CD4-positive, alpha-beta T cell (primary cell): Measurements from ENCODE around the gene PUSL1. TPM values are rescaled to one million over a fixed set of nuclear protein-coding genes. Genes with fewer than 3 reads are reported as not detected.

ENCODE experiments used
- ATAC-seq: fragments of 200-7000 bp; cut with Tn5 transposase; one replicate; pipeline ENCODE4 v1.10.0; 2022; ENCODE audit warnings: mild to moderate bottlenecking; ENCODE audit not compliant: poor library complexity
- CTCF ChIA-PET: fragments of 350-600 bp; sonication (Branson Sonifier 250); formaldehyde crosslinking; loops from one replicate; lab custom pipeline; 2021; ENCODE audit warnings: antibody characterized with exemption, inconsistent platforms; lab: Charles Lee
- POLR2A ChIA-PET: fragments of 350-600 bp; sonication (Branson Sonifier 250); formaldehyde crosslinking; loops from one replicate; lab custom pipeline; 2021; ENCODE audit warnings: antibody characterized with exemption, inconsistent platforms; lab: Charles Lee
- DNase-seq, 14 experiments: peaks; one replicate each; pipeline ENCODE4 v3.0.0-alpha.2; 2013 to 2020; ENCODE audit warnings: mixed read lengths in 2 of 14
- H3K27ac ChIP-seq, 2 donors: one replicate each; pipeline versions ENCODE4 v1.5.1 to v1.7.0; 2013; ENCODE audit warnings: low read length in 2 of 2, low read depth in 1 of 2, mild to moderate bottlenecking in 1 of 2
- H3K27me3 ChIP-seq, 2 experiments: 1 replicate in 1 of 2; 2 replicates in 1 of 2; pipeline versions ENCODE4 v1.6.1 to v1.7.0; 2013; ENCODE audit warnings: low read length in 2 of 2, control low read depth in 1 of 2, mild to moderate bottlenecking in 1 of 2, moderate library complexity in 1 of 2; ENCODE audit not compliant: insufficient read depth in 2 of 2, control insufficient read depth in 1 of 2
- H3K36me3 ChIP-seq: one replicate; pipeline ENCODE4 v1.6.1; 2013; ENCODE audit warnings: low read length, control low read depth; ENCODE audit not compliant: insufficient read depth
- H3K4me1 ChIP-seq: one replicate; pipeline ENCODE4 v1.6.1; 2013; ENCODE audit warnings: low read length, control low read depth; ENCODE audit not compliant: insufficient read depth
- H3K4me3 ChIP-seq: one replicate; pipeline ENCODE4 v1.5.1; 2013; ENCODE audit warnings: mild to moderate bottlenecking, low read length, moderate library complexity
- H3K9me3 ChIP-seq, 2 experiments: 1 replicate in 1 of 2; 2 replicates in 1 of 2; pipeline versions ENCODE4 v1.6.1 to v1.7.0; 2013; ENCODE audit warnings: low read length in 2 of 2, mild to moderate bottlenecking in 2 of 2, control low read depth in 1 of 2, moderate library complexity in 1 of 2; ENCODE audit not compliant: control insufficient read depth in 1 of 2, insufficient read depth in 1 of 2
- H3K27ac Mint-ChIP-seq: one replicate; pipeline ENCODE4 v1.8.0; 2020; ENCODE audit warnings: mixed read lengths
- H3K27me3 Mint-ChIP-seq: one replicate; pipeline ENCODE4 v1.8.0; 2021; ENCODE audit warnings: mixed read lengths
- H3K36me3 Mint-ChIP-seq: one replicate; pipeline ENCODE4 v1.8.0; 2021; ENCODE audit warnings: low read depth, mixed read lengths
- H3K4me1 Mint-ChIP-seq: one replicate; pipeline ENCODE4 v1.8.0; 2021; ENCODE audit warnings: low read depth, mixed read lengths
- H3K4me3 Mint-ChIP-seq: one replicate; pipeline ENCODE4 v1.8.0; 2020; ENCODE audit warnings: mild to moderate bottlenecking, mixed read lengths
- H3K9me3 Mint-ChIP-seq: one replicate; pipeline ENCODE4 v1.8.0; 2020; ENCODE audit warnings: mixed read lengths
- CTCF ChIP-seq: fragments of 200-600 bp; IDR thresholded peaks from one replicate; pipeline ENCODE4 v1.8.0; 2022; ENCODE audit warnings: antibody characterized with exemption, mild to moderate bottlenecking
- intact Hi-C, 2 experiments: fragments of 100-400 bp; cut with DNase I in 1 of 2; cut with micrococcal nuclease in 1 of 2; formaldehyde crosslinking; loops; one replicate each; pipeline versions ENCODE4 v1.15.1 to v1.9.0; 2023 to 2025; cut with DNase I, micrococcal nuclease
- total RNA-seq, 174 experiments: library from RNA in 2 of 174; stranded (reverse) in 2 of 174; gene quantifications; one replicate each; pipeline ENCODE4 v1.2.3 and lab custom pipeline; 2021 to 2026

The PUSL1 gene
- total RNA-seq, 2 experiments from 2014 or later, result 18.1 to 19.2 TPM

- peaks cover 28% of the 10 kb centered on the region for H3K4me1 Mint-ChIP-seq
- H3K27ac Mint-ChIP-seq, result no peak overlapping the region
- peaks cover 10% of the 10 kb centered on the region for H3K36me3 Mint-ChIP-seq
- ChIA-PET CTCF (no interaction called here), POLR2A (interaction anchor here (1.0 kb wide), 1 partner anchor 45 kb away, joined by 3 read pairs; no protein-coding TSS in a partner anchor)
- intact Hi-C loops, result no loop called here
- DNase-seq, result no peak
- H3K27me3 Mint-ChIP-seq, result no peaks in the 10 kb centered on the region
- peak overlapping the region; percentile 51 for H3K4me3 Mint-ChIP-seq
- Histone ChIP-seq H3K27ac (no peak overlapping the region), H3K4me3 (no peak overlapping the region), H3K4me1 (peaks cover 38% of the 10 kb centered on the region), H3K36me3 (peaks cover 14% of the 10 kb centered on the region), H3K9me3 (no peaks in the 10 kb centered on the region), H3K27me3 (no peaks in the 10 kb centered on the region)
- TF ChIP-seq CTCF, result no peak
- ATAC-seq, result no peak
- H3K9me3 Mint-ChIP-seq, result no peaks in the 10 kb centered on the region
Observed at GRCh38 chr1:1327291-1327690, 18.9 kb downstream of the PUSL1 start.

GRCh38 chr1:1328254-1328653, 19.9 kb downstream of the PUSL1 start:
- DNase-seq (no peak), ATAC-seq (no peak)
- peaks cover 23% of the 10 kb centered on the region for H3K4me1 Mint-ChIP-seq
- H3K4me3 ChIP-seq, result no peak overlapping the region
- peaks cover 0 to under 1% of the 10 kb centered on the region in 2 experiments for H3K9me3 ChIP-seq
- peaks cover 14% of the 10 kb centered on the region for H3K36me3 ChIP-seq
- H3K4me1 ChIP-seq, result peaks cover 31% of the 10 kb centered on the region
- H3K27me3 Mint-ChIP-seq, result no peaks in the 10 kb centered on the region
- ChIA-PET POLR2A (no interaction called here), CTCF (no interaction called here)
- H3K9me3 Mint-ChIP-seq, result no peaks in the 10 kb centered on the region
- intact Hi-C loops, result no loop called here
- no peak overlapping the region for H3K4me3 Mint-ChIP-seq
- H3K36me3 Mint-ChIP-seq, result peaks cover 10% of the 10 kb centered on the region
- no peak for TF ChIP-seq CTCF
- no peaks in the 10 kb centered on the region for H3K27me3 ChIP-seq
- no peak overlapping the region for H3K27ac Mint-ChIP-seq
- no peak overlapping the region for H3K27ac ChIP-seq

GRCh38 chr1:1329304-1330210, 21.2 kb downstream of the PUSL1 start:
- no peak overlapping the region for H3K27ac Mint-ChIP-seq
- intact Hi-C loops, result no loop called here

More at GRCh38 chr1:1329304-1330210, 21.2 kb downstream of the PUSL1 start:
- no peak overlapping the region for H3K4me3 ChIP-seq
- H3K36me3 Mint-ChIP-seq, result peaks cover 6% of the 10 kb centered on the region
- H3K4me3 Mint-ChIP-seq, result no peak overlapping the region
- H3K4me1 ChIP-seq, result peaks cover 27% of the 10 kb centered on the region
- POLR2A ChIA-PET, result no interaction called here
- DNase-seq (no peak), ATAC-seq (no peak)
- H3K27me3 Mint-ChIP-seq, result no peaks in the 10 kb centered on the region
- H3K9me3 ChIP-seq, result peaks cover 0 to 5% of the 10 kb centered on the region in 2 experiments
- H3K27me3 ChIP-seq, result no peaks in the 10 kb centered on the region
- H3K36me3 ChIP-seq, result peaks cover 14% of the 10 kb centered on the region
- no peak overlapping the region for H3K27ac ChIP-seq
- H3K4me1 Mint-ChIP-seq, result peaks cover 14% of the 10 kb centered on the region
- TF ChIP-seq CTCF, result no peak
- CTCF ChIA-PET, result no interaction called here
- no peaks in the 10 kb centered on the region for H3K9me3 Mint-ChIP-seq
